Thyroid gland (tissue), 4 donors: Measurements from ENCODE around the gene MAGEA3.
"Not testable (repeated sequence)": the region's sequence is repeated elsewhere in the genome, so short reads cannot be mapped to it uniquely, and the experiment has no call there.

Experiments
- POLR2A ChIP-seq, 2 donors: fragments of 450-650 bp; IDR thresholded peaks; one replicate each; pipeline ENCODE4 v1.6.1; 2017; ENCODE audit warnings: antibody characterized with exemption in 2 of 2, mild to moderate bottlenecking in 2 of 2, moderate library complexity in 1 of 2
- TF ChIP-seq, protein P1 (sequence below), 6 experiments: fragments of 200-600 bp in 3 of 6; fragments of 450-650 bp in 3 of 6; sonication (generic) in 3 of 6; IDR thresholded peaks; one replicate each; pipeline ENCODE4 v1.5.1; 2016 to 2019; ENCODE audit warnings: antibody characterized with exemption in 6 of 6, mild to moderate bottlenecking in 2 of 6, inconsistent platforms in 1 of 6, moderate library complexity in 1 of 6

DNA sequence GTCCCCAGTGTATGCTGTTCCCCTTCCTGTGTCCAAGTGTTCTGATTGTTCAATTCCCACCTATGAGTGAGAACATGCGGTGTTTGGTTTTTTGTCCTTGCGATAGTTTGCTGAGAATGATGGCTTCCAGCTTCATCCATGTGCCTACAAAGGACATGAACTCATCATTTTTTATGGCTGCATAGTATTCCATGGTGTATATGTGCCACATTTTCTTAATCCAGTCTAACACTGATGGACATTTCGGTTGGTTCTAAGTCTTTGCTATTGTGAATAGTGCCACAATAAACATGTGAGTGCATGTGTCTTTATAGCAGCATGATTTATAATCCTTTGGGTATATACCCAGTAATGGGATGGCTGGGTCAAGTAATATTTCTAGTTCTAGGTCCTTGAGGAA is 23.9 kb upstream of the MAGEA3 start:
- TF ChIP-seq, protein P1, sequence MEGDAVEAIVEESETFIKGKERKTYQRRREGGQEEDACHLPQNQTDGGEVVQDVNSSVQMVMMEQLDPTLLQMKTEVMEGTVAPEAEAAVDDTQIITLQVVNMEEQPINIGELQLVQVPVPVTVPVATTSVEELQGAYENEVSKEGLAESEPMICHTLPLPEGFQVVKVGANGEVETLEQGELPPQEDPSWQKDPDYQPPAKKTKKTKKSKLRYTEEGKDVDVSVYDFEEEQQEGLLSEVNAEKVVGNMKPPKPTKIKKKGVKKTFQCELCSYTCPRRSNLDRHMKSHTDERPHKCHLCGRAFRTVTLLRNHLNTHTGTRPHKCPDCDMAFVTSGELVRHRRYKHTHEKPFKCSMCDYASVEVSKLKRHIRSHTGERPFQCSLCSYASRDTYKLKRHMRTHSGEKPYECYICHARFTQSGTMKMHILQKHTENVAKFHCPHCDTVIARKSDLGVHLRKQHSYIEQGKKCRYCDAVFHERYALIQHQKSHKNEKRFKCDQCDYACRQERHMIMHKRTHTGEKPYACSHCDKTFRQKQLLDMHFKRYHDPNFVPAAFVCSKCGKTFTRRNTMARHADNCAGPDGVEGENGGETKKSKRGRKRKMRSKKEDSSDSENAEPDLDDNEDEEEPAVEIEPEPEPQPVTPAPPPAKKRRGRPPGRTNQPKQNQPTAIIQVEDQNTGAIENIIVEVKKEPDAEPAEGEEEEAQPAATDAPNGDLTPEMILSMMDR (IDR thresholded peaks at IDR 0.05): not testable (repeated sequence)
- not testable (repeated sequence) for TF ChIP-seq POLR2A (IDR thresholded peaks at IDR 0.05)
